Smooth muscle cell (in vitro differentiated cells): Measurements from ENCODE around the gene ADGRA1. TPM values are rescaled to one million over a fixed set of nuclear protein-coding genes. Genes with fewer than 3 reads are reported as not detected.

Experiments used
- DNase-seq: peaks from one replicate; lab custom pipeline; 2025; ENCODE audit not compliant: unreplicated experiment; lab: John Stamatoyannopoulos, UW
- H2AFZ ChIP-seq: fragments of 200-600 bp; sonication (generic); 2 replicates; pipeline ENCODE4 v1.6.0; 2016; ENCODE audit warnings: antibody characterized with exemption, low read depth, mild to moderate bottlenecking
- H3F3A ChIP-seq: fragments of 200-600 bp; sonication (generic); 2 replicates; pipeline ENCODE4 v1.6.0; 2017; ENCODE audit warnings: antibody characterized with exemption, low read depth
- H3K27ac ChIP-seq: fragments of 200-600 bp; sonication (generic); 2 replicates; pipeline ENCODE4 v1.5.1; 2016; ENCODE audit warnings: low read depth, mild to moderate bottlenecking
- H3K27me3 ChIP-seq: fragments of 200-600 bp; sonication (generic); 2 replicates; pipeline ENCODE4 v1.6.1; 2016; ENCODE audit warnings: low read depth, mild to moderate bottlenecking
- H3K36me3 ChIP-seq: fragments of 200-600 bp; sonication (generic); 2 replicates; pipeline ENCODE4 v1.5.1; 2016; ENCODE audit warnings: low read depth
- H3K4me1 ChIP-seq: fragments of 200-600 bp; sonication (generic); 2 replicates; pipeline ENCODE4 v1.5.1; 2016; ENCODE audit warnings: low read depth
- H3K4me2 ChIP-seq: fragments of 200-600 bp; sonication (generic); 2 replicates; pipeline ENCODE4 v1.6.0; 2016; ENCODE audit warnings: mild to moderate bottlenecking
- H3K4me3 ChIP-seq: fragments of 200-600 bp; sonication (generic); 2 replicates; pipeline ENCODE4 v1.5.1; 2016; ENCODE audit warnings: mild to moderate bottlenecking
- H3K79me2 ChIP-seq: fragments of 200-600 bp; sonication (generic); 2 replicates; pipeline ENCODE4 v1.6.0; 2016; ENCODE audit warnings: low read depth, mild to moderate bottlenecking
- H3K9ac ChIP-seq: fragments of 200-600 bp; sonication (generic); 2 replicates; pipeline ENCODE4 v1.6.0; 2016; ENCODE audit warnings: low read depth
- H3K9me3 ChIP-seq: fragments of 200-600 bp; sonication (generic); replicated peaks from 2 replicates; pipeline ENCODE4 v1.5.1; 2016; ENCODE audit warnings: low read depth
- H4K20me1 ChIP-seq: fragments of 200-600 bp; sonication (generic); 2 replicates; pipeline ENCODE4 v1.6.0; 2016; ENCODE audit warnings: low read depth
- WGBS: methylation state at CpG from one replicate; pipeline ENCODE4 v1.1.7; 2016; ENCODE audit warnings: low lambda C conversion rate; 5-methylcytosine and 5-hydroxymethylcytosine counted together
- polyA plus RNA-seq: library from polyadenylated mRNA; unstranded; fragments of >200 nt; fragmentation: Nextera tagmentation; extraction: Ambion mirVana; gene quantifications from 2 replicates; pipeline ENCODE4 v1.2.1, GENCODE V29; 2016
- total RNA-seq: library from RNA; depleted of rRNA; stranded (reverse); fragments of >200 nt; gene quantifications from 2 replicates; pipeline ENCODE4 v1.2.3, GENCODE V29; 2014
- TF ChIP-seq, protein P1 (sequence below): fragments of 200-600 bp; sonication (generic); IDR thresholded peaks from 2 replicates; pipeline ENCODE4 v1.5.1; 2017; ENCODE audit warnings: borderline replicate concordance, mild to moderate bottlenecking, antibody characterized with exemption; ENCODE audit not compliant: insufficient read depth, poor library complexity, severe bottlenecking

Gene ADGRA1
- total and polyA plus RNA-seq, 2 experiments from 2014 or later: not detected

GRCh38 chr10:133163889-133164815 is 76.4 kb downstream of the ADGRA1 start:
- no peak for DNase-seq
- H3K36me3 ChIP-seq: no peaks in the 10 kb centered on the region
- H3K79me2 ChIP-seq: no peaks in the 10 kb centered on the region
- WGBS: 88% methylated on average over 22 of the region's 31 CpGs
- no peak overlapping the region for H3K9ac ChIP-seq
- no peak overlapping the region for H3K27ac ChIP-seq
- no peaks in the 10 kb centered on the region for H3K9me3 ChIP-seq
- no peak overlapping the region for H3K4me3 ChIP-seq
- H3K27me3 ChIP-seq: no peaks in the 10 kb centered on the region
- H3K4me1 ChIP-seq: peaks cover 15% of the 10 kb centered on the region
- H3K4me2 ChIP-seq: no peak overlapping the region
- peaks cover 4% of the 10 kb centered on the region for H3F3A ChIP-seq
- no peak overlapping the region for H2AFZ ChIP-seq
- TF ChIP-seq, protein P1, sequence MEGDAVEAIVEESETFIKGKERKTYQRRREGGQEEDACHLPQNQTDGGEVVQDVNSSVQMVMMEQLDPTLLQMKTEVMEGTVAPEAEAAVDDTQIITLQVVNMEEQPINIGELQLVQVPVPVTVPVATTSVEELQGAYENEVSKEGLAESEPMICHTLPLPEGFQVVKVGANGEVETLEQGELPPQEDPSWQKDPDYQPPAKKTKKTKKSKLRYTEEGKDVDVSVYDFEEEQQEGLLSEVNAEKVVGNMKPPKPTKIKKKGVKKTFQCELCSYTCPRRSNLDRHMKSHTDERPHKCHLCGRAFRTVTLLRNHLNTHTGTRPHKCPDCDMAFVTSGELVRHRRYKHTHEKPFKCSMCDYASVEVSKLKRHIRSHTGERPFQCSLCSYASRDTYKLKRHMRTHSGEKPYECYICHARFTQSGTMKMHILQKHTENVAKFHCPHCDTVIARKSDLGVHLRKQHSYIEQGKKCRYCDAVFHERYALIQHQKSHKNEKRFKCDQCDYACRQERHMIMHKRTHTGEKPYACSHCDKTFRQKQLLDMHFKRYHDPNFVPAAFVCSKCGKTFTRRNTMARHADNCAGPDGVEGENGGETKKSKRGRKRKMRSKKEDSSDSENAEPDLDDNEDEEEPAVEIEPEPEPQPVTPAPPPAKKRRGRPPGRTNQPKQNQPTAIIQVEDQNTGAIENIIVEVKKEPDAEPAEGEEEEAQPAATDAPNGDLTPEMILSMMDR: no peak
- H4K20me1 ChIP-seq: peaks cover 9% of the 10 kb centered on the region

DNA sequence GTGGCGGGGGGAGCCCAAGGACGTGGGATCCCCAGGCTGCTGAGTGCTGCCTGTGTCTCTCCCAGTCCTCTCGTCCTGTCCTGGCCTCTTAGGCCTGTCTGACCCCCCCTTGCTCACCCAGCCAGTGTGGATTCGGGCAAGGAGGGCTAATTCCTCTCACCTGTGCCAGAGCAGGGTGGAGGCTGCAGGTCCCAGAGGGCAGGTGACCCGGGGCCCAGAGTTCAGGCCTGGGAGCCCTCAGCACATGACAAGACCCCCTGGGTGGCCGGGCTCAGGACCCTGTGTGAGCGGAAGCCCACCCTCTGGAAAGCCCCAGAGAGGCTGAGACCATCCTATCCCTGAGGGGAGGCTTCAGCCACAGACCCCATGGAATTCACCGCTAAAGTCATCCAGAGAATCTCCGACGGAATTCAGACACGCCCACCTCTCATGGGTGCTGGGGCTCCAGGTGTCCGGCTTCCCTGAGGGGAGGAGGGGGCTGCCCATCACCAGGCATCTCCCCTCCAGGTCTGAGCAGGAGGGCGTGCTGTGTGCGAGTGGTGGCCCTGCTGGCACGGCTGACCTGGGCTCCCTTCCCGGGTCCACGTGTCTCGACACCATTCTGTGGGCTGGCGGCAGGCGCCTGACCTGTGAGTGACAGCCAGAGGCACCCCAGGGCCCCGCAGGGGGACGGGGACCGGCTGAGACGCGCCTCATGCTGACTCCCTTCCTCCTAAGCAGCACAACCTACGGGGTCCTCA is 77.3 kb downstream of the ADGRA1 start:
- no peak overlapping the region for H2AFZ ChIP-seq
- H3K36me3 ChIP-seq: no peaks in the 10 kb centered on the region
- H3K27ac ChIP-seq: no peak overlapping the region
- no peak overlapping the region for H3K9ac ChIP-seq
- H3K4me1 ChIP-seq: peaks cover 10% of the 10 kb centered on the region
- H3K9me3 ChIP-seq: no peaks in the 10 kb centered on the region
- no peaks in the 10 kb centered on the region for H3K79me2 ChIP-seq
- no peak overlapping the region for H3K4me2 ChIP-seq
- no peak overlapping the region for H3K4me3 ChIP-seq
- no peaks in the 10 kb centered on the region for H3K27me3 ChIP-seq
- TF ChIP-seq, protein P1: no peak
- H3F3A ChIP-seq: no peaks in the 10 kb centered on the region
- H4K20me1 ChIP-seq: peaks cover 9% of the 10 kb centered on the region
- WGBS: 91% methylated on average over 26 of the region's 26 CpGs
- DNase-seq: no peak

DNA sequence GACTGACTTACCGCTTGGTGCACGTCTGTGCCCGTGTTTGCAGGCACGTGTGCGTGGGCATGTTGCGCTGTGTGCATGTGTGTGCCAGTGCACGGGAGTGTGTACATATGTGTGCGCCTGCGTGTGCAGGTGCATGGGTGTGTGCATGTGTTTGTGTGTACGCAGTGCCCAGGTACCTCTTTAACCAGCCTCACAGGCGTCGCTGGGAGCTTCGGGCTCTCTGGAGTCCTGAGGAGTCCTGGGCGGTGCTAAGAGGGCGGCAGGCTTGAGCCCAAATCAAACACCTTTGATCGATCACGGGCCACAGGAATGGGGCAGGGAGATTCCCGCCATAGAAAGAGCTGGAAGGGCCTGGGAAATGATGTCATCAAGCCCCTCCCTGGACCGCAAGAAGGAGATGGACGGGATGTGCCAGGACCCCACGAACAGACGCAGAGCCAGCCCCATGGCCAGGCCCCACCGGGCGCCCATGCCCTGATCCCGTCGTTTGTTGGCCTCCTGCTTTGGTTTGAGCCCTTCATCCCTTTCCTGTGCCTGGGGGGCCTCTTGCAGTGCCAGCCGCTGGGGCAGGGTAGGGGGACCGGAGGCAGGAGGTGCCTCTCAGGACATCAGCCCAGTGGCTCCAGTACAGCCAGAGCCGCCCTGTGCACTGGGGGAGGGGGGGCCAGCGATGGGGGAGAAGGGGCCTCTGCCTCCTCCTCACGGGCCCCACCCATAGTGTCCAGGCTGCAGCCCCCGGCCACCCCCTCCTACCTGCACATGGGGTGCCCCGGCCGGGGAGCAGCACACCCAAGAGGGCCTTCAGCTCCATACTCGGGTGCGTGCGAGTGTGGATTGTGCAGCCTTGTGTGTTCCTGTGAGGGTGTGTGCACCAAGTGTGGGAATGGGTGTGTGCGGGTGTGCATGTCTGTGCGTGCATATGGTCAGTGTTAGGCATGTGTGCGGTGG is 78.1 kb downstream of the ADGRA1 start:
- Histone ChIP-seq H3K79me2 (no peaks in the 10 kb centered on the region), H3K9ac (no peak overlapping the region), H3K4me1 (peaks cover 8% of the 10 kb centered on the region), H4K20me1 (peaks cover 9% of the 10 kb centered on the region), H3F3A (no peaks in the 10 kb centered on the region), H3K27me3 (no peaks in the 10 kb centered on the region), H2AFZ (no peak overlapping the region), H3K9me3 (no peaks in the 10 kb centered on the region), H3K36me3 (no peaks in the 10 kb centered on the region), H3K4me3 (no peak overlapping the region), H3K4me2 (no peak overlapping the region), H3K27ac (no peak overlapping the region)
- WGBS: 96% methylated on average over 39 of the region's 40 CpGs
- TF ChIP-seq, protein P1: no peak
- DNase-seq: no peak
